Measurements from ENCODE around the gene SNX27.

GRCh38 chr1:151729157-151729965, 117.5 kb downstream of the SNX27 start:
- TF ChIP-seq CTCF (IDR thresholded peaks at IDR 0.05): no peak
- no peak for TF ChIP-seq ZFX (IDR thresholded peaks at IDR 0.05; ENCODE audit: borderline replicate concordance)

Data from 22Rv1 (cell line).